OCI-LY7 (cell line): ENCODE results near the gene TANGO2. TPM values are rescaled to one million over a fixed set of nuclear protein-coding genes. Genes with fewer than 3 reads are reported as not detected.

Source experiments
- BruUV-seq: library from RNA; stranded (reverse); fragments of 400-500 nt; replicated peaks from 2 replicates; lab custom pipeline; 2021; lab: Mats Ljungman, UMichigan
- CTCF ChIA-PET: fragments of 300-600 bp; sonication (Branson Sonifier 250); formaldehyde crosslinking; loops from one replicate; lab custom pipeline; 2022; ENCODE audit warnings: antibody characterized with exemption; ENCODE audit not compliant: unreplicated experiment; lab: Charles Lee
- POLR2A ChIA-PET: fragments of 300-600 bp; sonication (Branson Sonifier 250); formaldehyde crosslinking; loops from one replicate; lab custom pipeline; 2022; ENCODE audit warnings: antibody characterized with exemption; lab: Charles Lee
- DNase-seq: peaks from one replicate; pipeline ENCODE4 v3.0.0-alpha.2; 2015; ENCODE audit warnings: low spot score
- H2AFZ ChIP-seq: fragments of 200-600 bp; sonication (generic), shearing (Covaris generic); 2 replicates; pipeline ENCODE4 v1.6.1; 2014; ENCODE audit warnings: mild to moderate bottlenecking, antibody characterized with exemption, low read length, moderate library complexity
- H3K27ac ChIP-seq: fragments of 200-600 bp; sonication (generic); 2 replicates; pipeline ENCODE4 v1.5.1; 2014; ENCODE audit warnings: mixed run types, low read depth, mild to moderate bottlenecking, moderate library complexity, low read length, inconsistent platforms; ENCODE audit not compliant: poor library complexity, severe bottlenecking
- H3K36me3 ChIP-seq: fragments of 200-600 bp; sonication (generic); 2 replicates; pipeline ENCODE4 v1.6.1; 2014; ENCODE audit warnings: mild to moderate bottlenecking, antibody characterized with exemption, low read length, moderate library complexity, mixed read lengths; ENCODE audit not compliant: insufficient read depth
- H3K4me1 ChIP-seq: fragments of 200-600 bp; sonication (generic); 2 replicates; pipeline ENCODE4 v1.5.1; 2014; ENCODE audit warnings: mild to moderate bottlenecking, low read length; ENCODE audit not compliant: insufficient read depth, poor library complexity, severe bottlenecking
- H3K4me2 ChIP-seq: fragments of 200-600 bp; sonication (generic); 2 replicates; pipeline ENCODE4 v1.6.1; 2014; ENCODE audit warnings: mild to moderate bottlenecking, low read length
- H3K4me3 ChIP-seq: fragments of 200-600 bp; sonication (generic); 2 replicates; pipeline ENCODE4 v1.5.1; 2014; ENCODE audit warnings: mild to moderate bottlenecking, low read depth, low read length; ENCODE audit not compliant: poor library complexity, severe bottlenecking
- H3K79me2 ChIP-seq: fragments of 200-600 bp; sonication (generic); 2 replicates; pipeline ENCODE4 v1.6.1; 2016; ENCODE audit warnings: low read depth, mild to moderate bottlenecking, low read length, moderate library complexity, mixed read lengths; ENCODE audit not compliant: insufficient read depth
- H3K9me2 ChIP-seq: fragments of 200-600 bp; sonication (generic); 2 replicates; pipeline ENCODE4 v1.6.1; 2016; ENCODE audit warnings: mild to moderate bottlenecking, low read length, mixed read lengths; ENCODE audit not compliant: insufficient read depth
- H3K9me3 ChIP-seq: fragments of 200-600 bp; sonication (generic); 2 replicates; pipeline ENCODE4 v1.6.1; 2014; ENCODE audit warnings: mild to moderate bottlenecking, mixed run types, low read length, mixed read lengths
- H4K20me1 ChIP-seq: fragments of 200-600 bp; sonication (generic); 2 replicates; pipeline ENCODE4 v1.6.1; 2014; ENCODE audit warnings: mild to moderate bottlenecking, antibody characterized with exemption, low read length, moderate library complexity, mixed read lengths; ENCODE audit not compliant: insufficient read depth
- EZH2phosphoT487 ChIP-seq: fragments of 200-600 bp; sonication (generic); IDR thresholded peaks from 2 replicates; pipeline ENCODE4 v1.6.1; 2018; ENCODE audit warnings: low read depth, borderline replicate concordance, mild to moderate bottlenecking, mixed run types, antibody characterized with exemption, low read length, moderate library complexity, mixed read lengths
- intact Hi-C: fragments of 100-400 bp; cut with micrococcal nuclease; formaldehyde crosslinking; loops from one replicate; pipeline ENCODE4 v1.10.0; 2022; ENCODE audit not compliant: unreplicated experiment
- total RNA-seq, 2 experiments: library from RNA; depleted of rRNA in 1 of 2; stranded (reverse); fragments of >200 nt in 1 of 2; shearing (Covaris generic) in 1 of 2; gene quantifications; 2 replicates each; pipeline ENCODE4 v1.2.3, GENCODE V29; 2014 to 2022
- TF ChIP-seq, protein P1 (sequence below): fragments of 200-600 bp; sonication (generic); conservative IDR thresholded peaks from 2 replicates; pipeline ENCODE4 v1.5.1; 2014; ENCODE audit warnings: mild to moderate bottlenecking, antibody characterized with exemption, low read length, moderate library complexity, mixed read lengths

TANGO2 gene
- total RNA-seq, 2 experiments from 2014 or later, result 18.3 to 23.3 TPM

DNA sequence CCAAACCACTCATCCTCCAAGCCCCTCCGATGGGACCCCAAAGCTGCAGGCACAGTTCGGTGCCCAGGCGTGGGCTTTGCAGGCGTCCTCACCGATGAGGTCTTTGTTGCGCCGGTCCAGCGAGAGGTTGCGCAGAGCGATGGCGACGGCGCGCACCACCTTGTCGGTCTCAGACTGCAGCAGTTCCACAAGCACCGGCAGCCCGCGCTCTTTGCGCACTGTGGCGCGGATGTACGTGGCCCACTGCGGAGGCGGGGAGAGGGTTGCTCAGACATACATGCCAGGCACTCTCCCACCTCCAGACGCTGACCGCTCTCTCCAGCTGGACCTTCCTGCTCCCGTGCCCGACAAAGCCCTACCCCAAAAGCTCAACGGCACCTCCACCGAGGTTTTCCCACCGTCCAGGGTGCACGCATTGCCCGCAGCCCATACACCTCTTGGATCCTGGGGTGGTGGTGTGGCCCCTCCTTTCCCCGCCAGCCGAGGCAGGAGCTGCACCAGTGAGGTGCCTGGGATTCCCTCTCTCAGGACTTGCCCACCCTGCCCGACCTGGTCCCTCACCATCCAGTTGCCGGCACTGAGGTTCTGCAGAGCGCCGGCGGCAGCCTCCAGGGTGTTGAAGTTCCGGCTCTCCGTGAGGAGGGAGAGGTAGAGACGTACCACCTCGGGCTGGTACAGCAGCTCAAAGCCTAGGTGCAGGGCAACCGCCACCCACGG, 47.2 kb upstream of the TANGO2 start:
- no peak overlapping the region for H2AFZ ChIP-seq
- H4K20me1 ChIP-seq, result no peaks in the 10 kb centered on the region
- no peaks in the 10 kb centered on the region for H3K9me2 ChIP-seq
- H3K4me2 ChIP-seq, result peak overlapping the region; percentile 25; the same call in 1 of the 2 replicates
- intact Hi-C loops, result no loop called here
- no peak overlapping the region for H3K27ac ChIP-seq
- ChIA-PET CTCF (no interaction called here), POLR2A (no interaction called here)
- H3K9me3 ChIP-seq, result no peaks in the 10 kb centered on the region
- no TSS peak for BruUV-seq
- no peaks in the 10 kb centered on the region for H3K36me3 ChIP-seq
- H3K4me1 ChIP-seq, result peaks cover 20% of the 10 kb centered on the region
- H3K4me3 ChIP-seq, result no peak overlapping the region
- no peak for DNase-seq
- no peak for TF ChIP-seq EZH2phosphoT487
- TF ChIP-seq, protein P1, sequence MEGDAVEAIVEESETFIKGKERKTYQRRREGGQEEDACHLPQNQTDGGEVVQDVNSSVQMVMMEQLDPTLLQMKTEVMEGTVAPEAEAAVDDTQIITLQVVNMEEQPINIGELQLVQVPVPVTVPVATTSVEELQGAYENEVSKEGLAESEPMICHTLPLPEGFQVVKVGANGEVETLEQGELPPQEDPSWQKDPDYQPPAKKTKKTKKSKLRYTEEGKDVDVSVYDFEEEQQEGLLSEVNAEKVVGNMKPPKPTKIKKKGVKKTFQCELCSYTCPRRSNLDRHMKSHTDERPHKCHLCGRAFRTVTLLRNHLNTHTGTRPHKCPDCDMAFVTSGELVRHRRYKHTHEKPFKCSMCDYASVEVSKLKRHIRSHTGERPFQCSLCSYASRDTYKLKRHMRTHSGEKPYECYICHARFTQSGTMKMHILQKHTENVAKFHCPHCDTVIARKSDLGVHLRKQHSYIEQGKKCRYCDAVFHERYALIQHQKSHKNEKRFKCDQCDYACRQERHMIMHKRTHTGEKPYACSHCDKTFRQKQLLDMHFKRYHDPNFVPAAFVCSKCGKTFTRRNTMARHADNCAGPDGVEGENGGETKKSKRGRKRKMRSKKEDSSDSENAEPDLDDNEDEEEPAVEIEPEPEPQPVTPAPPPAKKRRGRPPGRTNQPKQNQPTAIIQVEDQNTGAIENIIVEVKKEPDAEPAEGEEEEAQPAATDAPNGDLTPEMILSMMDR, result no peak
- H3K79me2 ChIP-seq, result no peaks in the 10 kb centered on the region

DNA sequence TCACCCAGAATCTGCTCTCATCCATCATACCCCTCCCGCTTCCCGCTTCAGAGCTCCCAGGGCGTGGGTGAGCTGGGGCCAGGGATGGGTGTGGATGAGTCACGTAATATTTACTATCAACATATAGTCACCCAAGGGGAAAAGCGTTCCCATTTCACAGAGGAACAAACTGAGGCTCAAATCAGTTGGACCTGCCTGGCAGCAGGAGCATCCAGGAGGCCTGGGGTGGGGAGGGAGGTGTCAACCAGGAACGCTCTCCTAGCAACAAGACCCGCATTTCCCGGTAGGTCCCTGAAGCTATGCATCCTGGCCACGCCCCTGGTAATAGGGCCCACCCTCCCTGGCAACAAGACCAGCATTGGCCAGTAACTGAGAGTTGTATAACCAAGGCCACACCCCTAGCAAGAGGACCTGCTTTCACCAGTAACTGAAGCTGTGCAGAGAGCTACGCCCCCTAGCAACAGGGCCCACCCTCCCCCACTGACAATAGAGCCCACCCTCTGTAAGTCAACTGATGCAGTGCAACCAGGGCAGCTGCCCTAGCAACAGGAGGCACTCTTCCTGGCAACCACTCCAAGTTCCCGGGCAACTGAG, 46.5 kb upstream of the TANGO2 start:
- no peak overlapping the region for H3K4me3 ChIP-seq
- H3K36me3 ChIP-seq, result no peaks in the 10 kb centered on the region
- H3K4me1 ChIP-seq, result peaks cover 20% of the 10 kb centered on the region
- peak overlapping the region; percentile 25; the same call in 1 of the 2 replicates for H3K4me2 ChIP-seq
- H3K79me2 ChIP-seq, result no peaks in the 10 kb centered on the region
- TF ChIP-seq, protein P1, result peak; percentile 29; the same call in 1 of the 2 replicates
- TF ChIP-seq EZH2phosphoT487, result no peak
- intact Hi-C loops, result no loop called here
- H2AFZ ChIP-seq, result no peak overlapping the region
- H4K20me1 ChIP-seq, result no peaks in the 10 kb centered on the region
- no TSS peak for BruUV-seq
- ChIA-PET CTCF (no interaction called here), POLR2A (no interaction called here)
- H3K9me3 ChIP-seq, result no peaks in the 10 kb centered on the region
- peak; percentile 85 for DNase-seq
- H3K9me2 ChIP-seq, result no peaks in the 10 kb centered on the region
- H3K27ac ChIP-seq, result no peak overlapping the region
